NCI-H82 treated with DMSO at 0.1 percent for 48 hours (cell line): Measurements from ENCODE around the gene MAST3.

Source experiments
- DNase-seq: peaks from one replicate; lab custom pipeline; 2025; ENCODE audit not compliant: unreplicated experiment; lab: John Stamatoyannopoulos, UW

Gene MAST3

GRCh38 chr19:18135712-18136584 is 38.4 kb downstream of the MAST3 start:
- DNase-seq: no peak

GRCh38 chr19:18137242-18137641 is 39.7 kb downstream of the MAST3 start:
- no peak for DNase-seq

- DNase-seq: no peak
Observed at GRCh38 chr19:18137657-18138339, 40.2 kb downstream of the MAST3 start.

GRCh38 chr19:18140473-18140872 is 42.9 kb downstream of the MAST3 start:
- no peak for DNase-seq

DNA sequence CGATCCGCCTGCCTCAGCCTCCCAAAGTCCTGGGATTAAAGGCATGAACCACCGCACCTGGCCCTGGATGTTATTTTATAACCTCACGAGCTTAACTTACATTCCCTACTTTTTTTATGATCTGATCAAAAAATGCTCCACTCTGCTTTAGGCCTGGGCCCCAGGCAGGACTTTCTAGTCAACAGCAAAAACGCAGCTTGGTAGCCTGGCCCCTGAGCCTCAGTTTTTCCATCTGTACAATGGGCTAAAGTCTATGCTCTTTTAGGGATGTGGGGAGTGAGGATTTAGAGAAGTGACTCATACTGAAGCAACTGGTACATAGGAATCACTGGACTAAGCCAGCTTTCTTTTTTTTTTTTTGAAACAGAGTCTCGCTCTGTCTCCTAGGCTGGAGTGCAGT is 43.5 kb downstream of the MAST3 start:
- no peak for DNase-seq

DNA sequence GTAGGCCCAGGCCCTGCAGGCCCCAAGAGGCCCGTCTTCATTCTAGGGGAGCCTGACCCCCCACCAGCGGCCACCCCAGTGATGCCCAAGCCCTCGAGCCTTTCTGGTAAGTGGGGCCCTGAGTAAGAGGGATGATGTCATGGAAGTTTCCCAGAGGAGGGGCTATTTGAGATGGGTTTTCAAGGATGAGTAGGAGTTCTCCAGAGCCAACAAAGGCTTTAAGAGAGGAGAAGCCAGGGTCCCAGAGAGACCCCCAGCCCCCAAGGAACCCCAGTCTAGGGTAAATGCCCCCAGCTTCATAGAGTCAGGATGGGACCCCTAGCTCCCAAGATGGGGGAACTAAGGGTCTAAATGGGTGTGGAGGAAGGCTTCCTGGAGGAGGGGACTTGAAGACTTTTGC is 46.3 kb downstream of the MAST3 start:
- no peak for DNase-seq

DNA sequence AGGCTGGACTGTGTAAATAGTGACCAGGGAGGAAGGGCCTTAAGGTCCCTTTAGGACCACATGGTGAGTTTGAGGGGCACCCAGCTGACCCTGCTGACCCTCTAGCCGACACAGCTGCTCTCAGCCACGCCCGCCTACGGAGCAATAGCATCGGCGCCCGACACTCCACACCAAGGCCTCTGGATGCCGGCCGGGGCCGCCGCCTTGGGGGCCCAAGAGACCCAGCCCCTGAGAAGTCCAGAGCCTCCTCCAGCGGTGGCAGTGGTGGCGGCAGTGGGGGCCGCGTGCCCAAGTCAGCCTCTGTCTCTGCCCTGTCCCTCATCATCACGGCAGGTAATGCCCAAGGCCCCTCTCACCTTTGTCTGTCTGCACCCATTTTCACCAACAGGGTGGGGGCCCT is 46.8 kb downstream of the MAST3 start:
- no peak for DNase-seq

DNA sequence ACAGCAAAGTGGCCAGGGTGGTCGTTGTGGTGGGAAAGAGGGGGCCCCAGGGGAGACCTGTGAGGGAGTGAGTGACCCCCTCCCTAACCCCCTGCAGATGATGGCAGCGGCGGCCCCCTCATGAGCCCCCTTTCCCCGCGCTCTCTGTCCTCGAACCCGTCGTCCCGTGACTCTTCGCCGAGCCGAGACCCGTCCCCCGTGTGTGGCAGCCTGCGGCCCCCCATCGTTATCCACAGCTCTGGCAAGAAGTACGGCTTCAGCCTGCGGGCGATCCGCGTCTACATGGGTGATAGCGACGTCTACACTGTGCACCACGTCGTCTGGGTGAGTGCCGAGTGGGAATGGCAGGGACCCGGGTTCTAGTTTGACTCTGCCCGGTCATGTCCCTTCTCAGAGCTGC is 47.3 kb downstream of the MAST3 start:
- DNase-seq: no peak

- no peak for DNase-seq
Observed at GRCh38 chr19:18145391-18145999, 47.9 kb downstream of the MAST3 start.

DNA sequence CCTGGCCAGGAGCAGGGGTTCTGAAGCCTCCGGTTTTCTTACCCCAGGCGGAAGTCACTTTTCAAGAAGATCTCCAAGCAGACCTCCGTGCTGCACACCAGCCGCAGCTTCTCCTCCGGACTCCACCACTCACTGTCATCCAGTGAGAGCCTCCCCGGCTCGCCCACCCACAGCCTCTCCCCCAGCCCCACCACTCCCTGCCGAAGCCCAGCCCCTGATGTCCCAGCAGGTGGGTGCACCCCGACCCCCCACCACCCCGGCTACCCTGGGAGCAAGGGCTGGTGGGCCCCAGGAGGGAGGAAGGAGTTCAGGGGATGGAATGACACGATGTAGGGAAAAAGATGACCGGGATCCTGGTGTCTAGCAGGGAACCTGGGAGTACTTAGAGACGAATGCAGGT is 49.8 kb downstream of the MAST3 start:
- no peak for DNase-seq

GRCh38 chr19:18149596-18149975 is 52.0 kb downstream of the MAST3 start:
- DNase-seq: no peak

GRCh38 chr19:18150776-18151624 is 53.4 kb downstream of the MAST3 start:
- no peak for DNase-seq

GRCh38 chr19:18152442-18152816 is 54.9 kb downstream of the MAST3 start:
- DNase-seq: peak; percentile 99

DNA sequence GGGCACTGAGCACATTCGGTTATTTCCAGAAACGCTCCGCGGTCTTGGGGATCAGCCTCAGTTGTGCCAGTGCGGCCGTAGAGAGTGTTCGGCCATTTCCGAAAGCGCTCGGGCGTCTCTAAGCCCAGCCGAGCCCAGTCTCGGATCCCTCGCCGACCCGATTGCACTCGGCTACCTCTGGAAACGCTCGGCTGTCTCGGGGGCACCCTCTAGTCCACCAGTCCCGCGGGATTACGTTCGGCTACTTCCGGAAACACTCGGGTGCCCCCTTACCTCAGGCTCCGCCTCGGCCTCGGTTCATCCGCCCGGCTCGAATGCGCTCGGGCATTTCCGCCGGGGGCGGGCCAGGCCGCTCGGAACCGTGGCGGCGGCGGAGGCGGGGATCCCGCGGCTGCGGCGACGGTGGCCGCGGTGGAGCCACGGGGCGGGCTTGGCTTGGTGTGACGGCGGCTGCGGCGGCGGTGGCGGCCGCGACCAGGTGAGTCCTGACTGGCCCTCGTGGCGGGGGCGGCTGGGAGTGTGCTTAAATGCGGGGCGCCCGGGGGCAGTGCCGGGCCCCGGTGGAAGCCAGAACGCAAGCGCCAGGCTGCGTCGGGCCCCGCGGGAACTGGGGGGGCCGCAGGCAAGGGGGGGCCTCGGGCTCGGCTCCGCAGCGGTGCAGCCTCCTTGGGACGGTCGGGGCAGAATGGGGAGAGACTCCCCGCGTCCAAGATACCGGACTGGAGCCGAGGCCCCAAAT is 55.4 kb downstream of the MAST3 start, which contains the start of gene PIK3R2:
TSS of gene PIK3R2 (plus strand) at position 347 of the 739 bp plus-strand sequence. CDS start 2,717 bp downstream, outside the sequence.
- DNase-seq: peak; percentile 99

GRCh38 chr19:18153556-18154134 is 56.1 kb downstream of the MAST3 start:
- DNase-seq: no peak

- DNase-seq: no peak
Observed at GRCh38 chr19:18155095-18156087, 57.8 kb downstream of the MAST3 start.

- no peak for DNase-seq
Observed at GRCh38 chr19:18156268-18156667, 58.7 kb downstream of the MAST3 start.

GRCh38 chr19:18156841-18157464 is 59.4 kb downstream of the MAST3 start:
- no peak for DNase-seq
